Caco-2 (cell line): ENCODE results near the gene RARS1. TPM values are rescaled to one million over a fixed set of nuclear protein-coding genes. Genes with fewer than 3 reads are reported as not detected.

Source experiments
- BruUV-seq: library from RNA; stranded (reverse); fragments of 400-500 nt; replicated peaks from 2 replicates; lab custom pipeline; 2021; lab: Mats Ljungman, UMichigan
- CTCF ChIA-PET: fragments of 300-600 bp; sonication (Branson Sonifier 250); formaldehyde crosslinking; loops from one replicate; lab custom pipeline; 2022; ENCODE audit warnings: antibody characterized with exemption; lab: Charles Lee
- POLR2A ChIA-PET: fragments of 300-600 bp; sonication (Branson Sonifier 250); formaldehyde crosslinking; loops from one replicate; lab custom pipeline; 2022; ENCODE audit warnings: antibody characterized with exemption; lab: Charles Lee
- DNase-seq, 2 experiments: peaks; one replicate each; pipeline versions ENCODE4 v3.0.0 to v3.0.0-alpha.2; 2020 to 2022
- H3K27me3 ChIP-seq: replicated peaks from 2 replicates; pipeline ENCODE4 v1.6.0; 2011; ENCODE audit warnings: low read length; ENCODE audit not compliant: control insufficient read depth, insufficient read depth
- H3K36me3 ChIP-seq: 2 replicates; pipeline ENCODE4 v1.5.1; 2011; ENCODE audit warnings: low read length; ENCODE audit not compliant: control insufficient read depth, insufficient read depth
- H3K4me1 ChIP-seq: fragments of 250-450 bp; sonication (Bioruptor Pico); 2 replicates; pipeline ENCODE4 v1.5.1; 2020; ENCODE audit warnings: mild to moderate bottlenecking
- H3K4me3 ChIP-seq: 2 replicates; pipeline ENCODE4 v1.5.1; 2011; ENCODE audit warnings: low read depth, mild to moderate bottlenecking, control low read depth, low read length
- H3K9me3 ChIP-seq: fragments of 250-450 bp; sonication (Bioruptor Pico); 2 replicates; pipeline ENCODE4 v1.5.1; 2020; ENCODE audit warnings: mild to moderate bottlenecking, moderate library complexity
- H3K27ac Mint-ChIP-seq: one replicate; pipeline ENCODE4 v1.8.0; 2022; ENCODE audit warnings: mixed read lengths; ENCODE audit not compliant: unreplicated experiment
- H3K27me3 Mint-ChIP-seq: one replicate; pipeline ENCODE4 v1.8.0; 2022; ENCODE audit warnings: mixed read lengths; ENCODE audit not compliant: insufficient read depth, unreplicated experiment
- H3K36me3 Mint-ChIP-seq: one replicate; pipeline ENCODE4 v1.8.0; 2022; ENCODE audit warnings: mild to moderate bottlenecking, mixed read lengths; ENCODE audit not compliant: insufficient read depth, unreplicated experiment
- H3K4me1 Mint-ChIP-seq: one replicate; pipeline ENCODE4 v1.8.0; 2022; ENCODE audit warnings: low read depth, mixed read lengths; ENCODE audit not compliant: unreplicated experiment
- H3K4me3 Mint-ChIP-seq: one replicate; pipeline ENCODE4 v1.8.0; 2022; ENCODE audit warnings: mild to moderate bottlenecking, moderate library complexity, mixed read lengths; ENCODE audit not compliant: unreplicated experiment
- H3K9me3 Mint-ChIP-seq: one replicate; pipeline ENCODE4 v1.8.0; 2022; ENCODE audit warnings: mixed read lengths; ENCODE audit not compliant: unreplicated experiment
- intact Hi-C: fragments of 100-400 bp; cut with micrococcal nuclease; formaldehyde crosslinking; loops from one replicate; pipeline ENCODE4 v1.10.0; 2022; ENCODE audit not compliant: unreplicated experiment
- total RNA-seq: library from RNA; stranded (reverse); gene quantifications from 2 replicates; pipeline ENCODE4 v1.2.3, GENCODE V29; 2022
- TF ChIP-seq, protein P1 (sequence below), 2 experiments: fragments of 200-600 bp in 1 of 2; IDR thresholded peaks; 1 replicate in 1 of 2; 2 replicates in 1 of 2; pipeline versions ENCODE4 v1.5.1 to v1.8.0; 2011 to 2022; ENCODE audit warnings: antibody characterized with exemption in 1 of 2, control low read depth in 1 of 2, inconsistent platforms in 1 of 2, low read depth in 1 of 2, low read length in 1 of 2, mild to moderate bottlenecking in 1 of 2, moderate library complexity in 1 of 2; ENCODE audit not compliant: insufficient read depth in 1 of 2, severe bottlenecking in 1 of 2, unreplicated experiment in 1 of 2

Gene RARS1
- total RNA-seq, 1 experiment from 2014 or later, result 124 TPM

DNA sequence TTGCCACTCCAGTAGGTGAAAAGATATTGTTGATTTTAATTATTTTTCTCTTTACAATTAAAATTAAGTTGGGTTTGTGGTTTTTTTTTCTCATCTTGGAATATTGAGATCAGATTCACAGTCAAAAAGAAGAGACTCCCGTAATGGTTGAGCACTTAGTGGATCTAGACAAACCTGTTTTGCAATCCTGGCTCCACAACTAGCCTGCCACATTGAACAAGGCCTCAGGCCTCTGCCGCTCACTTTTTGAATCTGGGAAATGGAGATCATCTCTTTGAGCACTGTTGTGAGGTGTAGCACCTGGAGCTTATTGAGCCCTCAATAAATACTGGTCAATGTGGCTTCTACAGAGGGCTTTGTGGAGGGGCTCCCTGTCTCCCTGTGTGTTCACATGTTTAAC is 37.1 kb upstream of the RARS1 start:
- DNase-seq, result peak in 1 of 2 experiments; percentile 25
- TF ChIP-seq, protein P1, sequence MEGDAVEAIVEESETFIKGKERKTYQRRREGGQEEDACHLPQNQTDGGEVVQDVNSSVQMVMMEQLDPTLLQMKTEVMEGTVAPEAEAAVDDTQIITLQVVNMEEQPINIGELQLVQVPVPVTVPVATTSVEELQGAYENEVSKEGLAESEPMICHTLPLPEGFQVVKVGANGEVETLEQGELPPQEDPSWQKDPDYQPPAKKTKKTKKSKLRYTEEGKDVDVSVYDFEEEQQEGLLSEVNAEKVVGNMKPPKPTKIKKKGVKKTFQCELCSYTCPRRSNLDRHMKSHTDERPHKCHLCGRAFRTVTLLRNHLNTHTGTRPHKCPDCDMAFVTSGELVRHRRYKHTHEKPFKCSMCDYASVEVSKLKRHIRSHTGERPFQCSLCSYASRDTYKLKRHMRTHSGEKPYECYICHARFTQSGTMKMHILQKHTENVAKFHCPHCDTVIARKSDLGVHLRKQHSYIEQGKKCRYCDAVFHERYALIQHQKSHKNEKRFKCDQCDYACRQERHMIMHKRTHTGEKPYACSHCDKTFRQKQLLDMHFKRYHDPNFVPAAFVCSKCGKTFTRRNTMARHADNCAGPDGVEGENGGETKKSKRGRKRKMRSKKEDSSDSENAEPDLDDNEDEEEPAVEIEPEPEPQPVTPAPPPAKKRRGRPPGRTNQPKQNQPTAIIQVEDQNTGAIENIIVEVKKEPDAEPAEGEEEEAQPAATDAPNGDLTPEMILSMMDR (IDR thresholded peaks at IDR 0.05; ENCODE audit: insufficient read depth in 1 of 2, low read depth in 1 of 2, low read length in 1 of 2, severe bottlenecking in 1 of 2, unreplicated experiment in 1 of 2), result no peak
- Mint-ChIP-seq H3K9me3 (no peaks in the 10 kb centered on the region), H3K36me3 (peaks cover 96% of the 10 kb centered on the region), H3K4me1 (no peaks in the 10 kb centered on the region), H3K27me3 (no peaks in the 10 kb centered on the region), H3K27ac (no peak overlapping the region), H3K4me3 (no peak overlapping the region)
- BruUV-seq, result no TSS peak
- H3K9me3 ChIP-seq, result no peaks in the 10 kb centered on the region
- intact Hi-C loops, result no loop called here
- no peak overlapping the region for H3K4me3 ChIP-seq
- no peaks in the 10 kb centered on the region for H3K4me1 ChIP-seq
- CTCF ChIA-PET, result no interaction called here
- POLR2A ChIA-PET, result no interaction called here
- no peaks in the 10 kb centered on the region for H3K27me3 ChIP-seq
- peaks cover 4% of the 10 kb centered on the region; the same call in 1 of the 2 replicates for H3K36me3 ChIP-seq

DNA sequence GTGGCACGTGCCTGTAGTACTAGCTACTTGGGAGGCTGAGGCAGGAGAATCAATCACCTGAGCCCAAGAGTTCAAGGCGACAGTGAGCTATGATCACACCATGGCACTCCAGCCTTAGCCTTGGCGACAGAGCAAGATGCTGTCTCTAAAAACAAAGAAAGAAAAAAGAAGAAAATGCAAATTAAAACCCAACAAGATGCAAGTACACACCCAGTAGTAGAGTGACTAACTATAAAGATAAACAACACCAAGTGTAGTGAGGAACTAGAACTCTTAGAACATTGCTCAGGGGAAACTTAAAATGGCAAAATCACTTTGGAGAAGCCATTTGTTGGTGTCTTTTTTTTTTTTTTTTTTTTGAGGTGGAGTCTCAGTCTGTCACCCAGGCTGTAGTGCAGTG is 34.7 kb upstream of the RARS1 start:
- no TSS peak for BruUV-seq
- TF ChIP-seq, protein P1 (IDR thresholded peaks at IDR 0.05; ENCODE audit: insufficient read depth in 1 of 2, low read depth in 1 of 2, low read length in 1 of 2, severe bottlenecking in 1 of 2, unreplicated experiment in 1 of 2), result no peak
- DNase-seq, result no peak
- Mint-ChIP-seq H3K4me3 (no peak overlapping the region), H3K27me3 (no peaks in the 10 kb centered on the region), H3K9me3 (no peaks in the 10 kb centered on the region), H3K4me1 (no peaks in the 10 kb centered on the region), H3K27ac (no peak overlapping the region), H3K36me3 (peaks cover 97% of the 10 kb centered on the region)
- Histone ChIP-seq H3K9me3 (no peaks in the 10 kb centered on the region), H3K4me3 (no peak overlapping the region), H3K36me3 (peaks cover 2% of the 10 kb centered on the region), H3K27me3 (no peaks in the 10 kb centered on the region), H3K4me1 (no peaks in the 10 kb centered on the region)
- POLR2A ChIA-PET, result no interaction called here
- CTCF ChIA-PET, result no interaction called here
- intact Hi-C loops, result no loop called here

GRCh38 chr5:168455201-168455600 is 31.1 kb upstream of the RARS1 start:
- H3K4me1 Mint-ChIP-seq, result no peaks in the 10 kb centered on the region
- DNase-seq, result no peak
- intact Hi-C loops, result no loop called here
- peaks cover 98% of the 10 kb centered on the region for H3K36me3 Mint-ChIP-seq
- H3K9me3 Mint-ChIP-seq, result no peaks in the 10 kb centered on the region
- Histone ChIP-seq H3K27me3 (no peaks in the 10 kb centered on the region), H3K36me3 (peaks cover 6% of the 10 kb centered on the region), H3K4me1 (no peaks in the 10 kb centered on the region), H3K9me3 (no peaks in the 10 kb centered on the region), H3K4me3 (no peak overlapping the region)
- H3K27me3 Mint-ChIP-seq, result no peaks in the 10 kb centered on the region
- CTCF ChIA-PET, result no interaction called here
- H3K4me3 Mint-ChIP-seq, result no peak overlapping the region
- POLR2A ChIA-PET, result no interaction called here
- no TSS peak for BruUV-seq
- H3K27ac Mint-ChIP-seq, result no peak overlapping the region
- TF ChIP-seq, protein P1 (IDR thresholded peaks at IDR 0.05; ENCODE audit: insufficient read depth in 1 of 2, low read depth in 1 of 2, low read length in 1 of 2, severe bottlenecking in 1 of 2, unreplicated experiment in 1 of 2), result no peak
